ENCODE measurements around the gene CFAP161.
"Not testable (repeated sequence)": the region's sequence is repeated elsewhere in the genome, so short reads cannot be mapped to it uniquely, and the experiment has no call there.

Gene CFAP161

GRCh38 chr15:81118361-81118760 is 15.7 kb upstream of the CFAP161 start:
- Histone ChIP-seq H3K27ac (ENCODE audit: insufficient read depth, low read length, poor library complexity, severe bottlenecking) (no peak overlapping the region), H3K9me3 (ENCODE audit: control insufficient read depth, low read length) (no peaks in the 10 kb centered on the region), H3K4me3 (ENCODE audit: insufficient read depth, low read depth, low read length, poor library complexity, severe bottlenecking) (no peak overlapping the region), H3K27me3 (replicated peaks; ENCODE audit: control insufficient read depth, insufficient read depth, low read length, poor library complexity, severe bottlenecking) (peaks cover 10% of the 10 kb centered on the region), H3K4me1 (ENCODE audit: control insufficient read depth, insufficient read depth, low read length, poor library complexity, severe bottlenecking) (no peaks in the 10 kb centered on the region), H3K36me3 (ENCODE audit: control insufficient read depth, insufficient read depth, low read length) (no peaks in the 10 kb centered on the region)
- DNase-seq = no peak

GRCh38 chr15:81120069-81120468 is 14.0 kb upstream of the CFAP161 start:
- no peak for DNase-seq
- H3K4me1 ChIP-seq (ENCODE audit: control insufficient read depth, insufficient read depth, low read length, poor library complexity, severe bottlenecking) = no peaks in the 10 kb centered on the region
- H3K27me3 ChIP-seq (replicated peaks; ENCODE audit: control insufficient read depth, insufficient read depth, low read length, poor library complexity, severe bottlenecking) = peaks cover 10% of the 10 kb centered on the region
- H3K9me3 ChIP-seq (ENCODE audit: control insufficient read depth, low read length) = no peaks in the 10 kb centered on the region
- no peak overlapping the region for H3K4me3 ChIP-seq (ENCODE audit: insufficient read depth, low read depth, low read length, poor library complexity, severe bottlenecking)
- no peak overlapping the region for H3K27ac ChIP-seq (ENCODE audit: insufficient read depth, low read length, poor library complexity, severe bottlenecking)
- H3K36me3 ChIP-seq (ENCODE audit: control insufficient read depth, insufficient read depth, low read length) = no peaks in the 10 kb centered on the region

- DNase-seq = no peak
Observed at GRCh38 chr15:81126892-81127291, 7.2 kb upstream of the CFAP161 start.

GRCh38 chr15:81141478-81141877 is 7.4 kb downstream of the CFAP161 start:
- H3K27me3 ChIP-seq (replicated peaks; ENCODE audit: control insufficient read depth, insufficient read depth, low read length, poor library complexity, severe bottlenecking); H3K4me1 ChIP-seq (ENCODE audit: control insufficient read depth, insufficient read depth, low read length, poor library complexity, severe bottlenecking); H3K27ac ChIP-seq (ENCODE audit: insufficient read depth, low read length, poor library complexity, severe bottlenecking); H3K36me3 ChIP-seq (ENCODE audit: control insufficient read depth, insufficient read depth, low read length); DNase-seq; H3K4me3 ChIP-seq (ENCODE audit: insufficient read depth, low read depth, low read length, poor library complexity, severe bottlenecking); H3K9me3 ChIP-seq (ENCODE audit: control insufficient read depth, low read length): not testable (repeated sequence)

More at GRCh38 chr15:81126892-81127291, 7.2 kb upstream of the CFAP161 start:
- no peak overlapping the region for H3K4me3 ChIP-seq (ENCODE audit: insufficient read depth, low read depth, low read length, poor library complexity, severe bottlenecking)
- H3K36me3 ChIP-seq (ENCODE audit: control insufficient read depth, insufficient read depth, low read length) = no peaks in the 10 kb centered on the region
- no peaks in the 10 kb centered on the region for H3K9me3 ChIP-seq (ENCODE audit: control insufficient read depth, low read length)
- no peak overlapping the region for H3K27ac ChIP-seq (ENCODE audit: insufficient read depth, low read length, poor library complexity, severe bottlenecking)
- no peaks in the 10 kb centered on the region for H3K27me3 ChIP-seq (replicated peaks; ENCODE audit: control insufficient read depth, insufficient read depth, low read length, poor library complexity, severe bottlenecking)
- no peaks in the 10 kb centered on the region for H3K4me1 ChIP-seq (ENCODE audit: control insufficient read depth, insufficient read depth, low read length, poor library complexity, severe bottlenecking)

GRCh38 chr15:81146006-81146405 is 11.9 kb downstream of the CFAP161 start:
- H3K9me3 ChIP-seq (ENCODE audit: control insufficient read depth, low read length) = no peaks in the 10 kb centered on the region
- no peaks in the 10 kb centered on the region for H3K27me3 ChIP-seq (replicated peaks; ENCODE audit: control insufficient read depth, insufficient read depth, low read length, poor library complexity, severe bottlenecking)
- no peak overlapping the region for H3K27ac ChIP-seq (ENCODE audit: insufficient read depth, low read length, poor library complexity, severe bottlenecking)
- H3K36me3 ChIP-seq (ENCODE audit: control insufficient read depth, insufficient read depth, low read length) = no peaks in the 10 kb centered on the region
- DNase-seq = no peak
- no peaks in the 10 kb centered on the region for H3K4me1 ChIP-seq (ENCODE audit: control insufficient read depth, insufficient read depth, low read length, poor library complexity, severe bottlenecking)
- no peak overlapping the region for H3K4me3 ChIP-seq (ENCODE audit: insufficient read depth, low read depth, low read length, poor library complexity, severe bottlenecking)

GRCh38 chr15:81146466-81146865 is 12.4 kb downstream of the CFAP161 start:
- H3K27me3 ChIP-seq (replicated peaks; ENCODE audit: control insufficient read depth, insufficient read depth, low read length, poor library complexity, severe bottlenecking) = no peaks in the 10 kb centered on the region
- H3K4me1 ChIP-seq (ENCODE audit: control insufficient read depth, insufficient read depth, low read length, poor library complexity, severe bottlenecking) = no peaks in the 10 kb centered on the region
- H3K4me3 ChIP-seq (ENCODE audit: insufficient read depth, low read depth, low read length, poor library complexity, severe bottlenecking) = no peak overlapping the region
- no peaks in the 10 kb centered on the region for H3K9me3 ChIP-seq (ENCODE audit: control insufficient read depth, low read length)
- H3K36me3 ChIP-seq (ENCODE audit: control insufficient read depth, insufficient read depth, low read length) = no peaks in the 10 kb centered on the region
- no peak overlapping the region for H3K27ac ChIP-seq (ENCODE audit: insufficient read depth, low read length, poor library complexity, severe bottlenecking)
- DNase-seq = no peak

- no peaks in the 10 kb centered on the region for H3K9me3 ChIP-seq (ENCODE audit: control insufficient read depth, low read length)
- no peak overlapping the region for H3K27ac ChIP-seq (ENCODE audit: insufficient read depth, low read length, poor library complexity, severe bottlenecking)
- no peaks in the 10 kb centered on the region for H3K4me1 ChIP-seq (ENCODE audit: control insufficient read depth, insufficient read depth, low read length, poor library complexity, severe bottlenecking)
- H3K4me3 ChIP-seq (ENCODE audit: insufficient read depth, low read depth, low read length, poor library complexity, severe bottlenecking) = no peak overlapping the region
- H3K27me3 ChIP-seq (replicated peaks; ENCODE audit: control insufficient read depth, insufficient read depth, low read length, poor library complexity, severe bottlenecking) = no peaks in the 10 kb centered on the region
- DNase-seq = no peak
- H3K36me3 ChIP-seq (ENCODE audit: control insufficient read depth, insufficient read depth, low read length) = no peaks in the 10 kb centered on the region
Observed at GRCh38 chr15:81151389-81151788, 17.3 kb downstream of the CFAP161 start.

- no peaks in the 10 kb centered on the region for H3K36me3 ChIP-seq (ENCODE audit: control insufficient read depth, insufficient read depth, low read length)
- no peak overlapping the region for H3K27ac ChIP-seq (ENCODE audit: insufficient read depth, low read length, poor library complexity, severe bottlenecking)
- H3K4me1 ChIP-seq (ENCODE audit: control insufficient read depth, insufficient read depth, low read length, poor library complexity, severe bottlenecking) = no peaks in the 10 kb centered on the region
- no peak overlapping the region for H3K4me3 ChIP-seq (ENCODE audit: insufficient read depth, low read depth, low read length, poor library complexity, severe bottlenecking)
- DNase-seq = no peak
- no peaks in the 10 kb centered on the region for H3K27me3 ChIP-seq (replicated peaks; ENCODE audit: control insufficient read depth, insufficient read depth, low read length, poor library complexity, severe bottlenecking)
- H3K9me3 ChIP-seq (ENCODE audit: control insufficient read depth, low read length) = no peaks in the 10 kb centered on the region
Observed at GRCh38 chr15:81152339-81152738, 18.3 kb downstream of the CFAP161 start.

- H3K27ac ChIP-seq (ENCODE audit: insufficient read depth, low read length, poor library complexity, severe bottlenecking) = no peak overlapping the region
- no peak for DNase-seq
- H3K4me3 ChIP-seq (ENCODE audit: insufficient read depth, low read depth, low read length, poor library complexity, severe bottlenecking) = no peak overlapping the region
- H3K36me3 ChIP-seq (ENCODE audit: control insufficient read depth, insufficient read depth, low read length) = no peaks in the 10 kb centered on the region
- H3K27me3 ChIP-seq (replicated peaks; ENCODE audit: control insufficient read depth, insufficient read depth, low read length, poor library complexity, severe bottlenecking) = no peaks in the 10 kb centered on the region
- H3K9me3 ChIP-seq (ENCODE audit: control insufficient read depth, low read length) = no peaks in the 10 kb centered on the region
- H3K4me1 ChIP-seq (ENCODE audit: control insufficient read depth, insufficient read depth, low read length, poor library complexity, severe bottlenecking) = no peaks in the 10 kb centered on the region
Observed at GRCh38 chr15:81152799-81153198, 18.7 kb downstream of the CFAP161 start.

- Histone ChIP-seq H3K4me3 (ENCODE audit: insufficient read depth, low read depth, low read length, poor library complexity, severe bottlenecking) (no peak overlapping the region), H3K4me1 (ENCODE audit: control insufficient read depth, insufficient read depth, low read length, poor library complexity, severe bottlenecking) (no peaks in the 10 kb centered on the region), H3K9me3 (ENCODE audit: control insufficient read depth, low read length) (no peaks in the 10 kb centered on the region), H3K27ac (ENCODE audit: insufficient read depth, low read length, poor library complexity, severe bottlenecking) (no peak overlapping the region), H3K27me3 (replicated peaks; ENCODE audit: control insufficient read depth, insufficient read depth, low read length, poor library complexity, severe bottlenecking) (no peaks in the 10 kb centered on the region), H3K36me3 (ENCODE audit: control insufficient read depth, insufficient read depth, low read length) (no peaks in the 10 kb centered on the region)
- DNase-seq = no peak
Observed at GRCh38 chr15:81155375-81156218, 21.5 kb downstream of the CFAP161 start.

Measured in effector memory CD4-positive, alpha-beta T cell (primary cell).